Endothelial cell (in vitro differentiated cells): ENCODE measurements around the gene NDC1. TPM values are rescaled to one million over a fixed set of nuclear protein-coding genes. Genes with fewer than 3 reads are reported as not detected.
"Not testable (repeated sequence)": the region's sequence is repeated elsewhere in the genome, so short reads cannot be mapped to it uniquely, and the experiment has no call there.

ENCODE experiments used
- DNase-seq: peaks from one replicate; pipeline ENCODE4 v3.0.0; 2021; ENCODE audit warnings: low spot score
- H3K27ac Mint-ChIP-seq: one replicate; pipeline ENCODE4 v1.8.0; 2021; ENCODE audit warnings: mixed read lengths, inconsistent platforms; ENCODE audit not compliant: unreplicated experiment
- H3K27me3 Mint-ChIP-seq: one replicate; pipeline ENCODE4 v1.8.0; 2021; ENCODE audit warnings: mild to moderate bottlenecking, moderate library complexity, mixed read lengths, inconsistent platforms; ENCODE audit not compliant: unreplicated experiment
- H3K36me3 Mint-ChIP-seq: one replicate; pipeline ENCODE4 v1.8.0; 2021; ENCODE audit warnings: mild to moderate bottlenecking, low read depth, mixed read lengths, inconsistent platforms; ENCODE audit not compliant: unreplicated experiment
- H3K4me1 Mint-ChIP-seq: one replicate; pipeline ENCODE4 v1.8.0; 2021; ENCODE audit warnings: mild to moderate bottlenecking, mixed read lengths, inconsistent platforms; ENCODE audit not compliant: unreplicated experiment
- H3K4me3 Mint-ChIP-seq: one replicate; pipeline ENCODE4 v1.8.0; 2021; ENCODE audit warnings: mild to moderate bottlenecking, mixed read lengths, inconsistent platforms; ENCODE audit not compliant: unreplicated experiment
- H3K9me3 Mint-ChIP-seq: one replicate; pipeline ENCODE4 v1.8.0; 2021; ENCODE audit warnings: mixed read lengths, inconsistent platforms; ENCODE audit not compliant: unreplicated experiment
- total RNA-seq: library from RNA; stranded (reverse); fragmentation: NEBNext Ultra II Directional; extraction: Animal tissue kit (Norgen Biotek cat#: 25700); gene quantifications from one replicate; pipeline ENCODE4 v1.2.1, GENCODE V29; 2021; ENCODE audit not compliant: unreplicated experiment
- TF ChIP-seq, protein P1 (sequence below): fragments of 200-600 bp; sonication (generic); IDR thresholded peaks from one replicate; pipeline ENCODE4 v1.5.0; 2021; ENCODE audit warnings: antibody characterized with exemption; ENCODE audit not compliant: unreplicated experiment

Gene NDC1
- total RNA-seq, 1 donor from 2014 or later, result 13.3 TPM

DNA sequence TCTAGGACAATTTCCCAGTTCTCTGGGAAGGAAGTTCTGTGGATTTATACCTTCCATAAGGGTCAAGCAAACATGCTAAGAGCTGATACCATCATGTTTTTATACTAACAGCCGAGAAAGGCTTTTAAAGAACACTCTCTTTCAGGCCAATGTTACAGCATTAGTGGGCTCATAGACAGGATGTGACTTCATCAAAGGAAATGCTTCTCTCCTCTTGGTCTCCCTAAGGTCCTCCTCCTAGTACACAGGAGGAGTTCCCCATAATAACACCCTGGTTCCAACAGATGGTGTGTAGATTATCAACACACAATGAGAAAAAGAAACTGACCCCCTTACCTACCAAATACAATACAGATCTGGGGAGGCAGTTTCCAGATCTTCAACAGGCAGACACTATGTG, 72.4 kb downstream of the NDC1 start:
- peak overlapping the region; percentile 70 for H3K27ac Mint-ChIP-seq
- peaks cover 10% of the 10 kb centered on the region for H3K4me1 Mint-ChIP-seq
- no peaks in the 10 kb centered on the region for H3K36me3 Mint-ChIP-seq
- TF ChIP-seq, protein P1, sequence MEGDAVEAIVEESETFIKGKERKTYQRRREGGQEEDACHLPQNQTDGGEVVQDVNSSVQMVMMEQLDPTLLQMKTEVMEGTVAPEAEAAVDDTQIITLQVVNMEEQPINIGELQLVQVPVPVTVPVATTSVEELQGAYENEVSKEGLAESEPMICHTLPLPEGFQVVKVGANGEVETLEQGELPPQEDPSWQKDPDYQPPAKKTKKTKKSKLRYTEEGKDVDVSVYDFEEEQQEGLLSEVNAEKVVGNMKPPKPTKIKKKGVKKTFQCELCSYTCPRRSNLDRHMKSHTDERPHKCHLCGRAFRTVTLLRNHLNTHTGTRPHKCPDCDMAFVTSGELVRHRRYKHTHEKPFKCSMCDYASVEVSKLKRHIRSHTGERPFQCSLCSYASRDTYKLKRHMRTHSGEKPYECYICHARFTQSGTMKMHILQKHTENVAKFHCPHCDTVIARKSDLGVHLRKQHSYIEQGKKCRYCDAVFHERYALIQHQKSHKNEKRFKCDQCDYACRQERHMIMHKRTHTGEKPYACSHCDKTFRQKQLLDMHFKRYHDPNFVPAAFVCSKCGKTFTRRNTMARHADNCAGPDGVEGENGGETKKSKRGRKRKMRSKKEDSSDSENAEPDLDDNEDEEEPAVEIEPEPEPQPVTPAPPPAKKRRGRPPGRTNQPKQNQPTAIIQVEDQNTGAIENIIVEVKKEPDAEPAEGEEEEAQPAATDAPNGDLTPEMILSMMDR, result no peak
- H3K27me3 Mint-ChIP-seq, result no peaks in the 10 kb centered on the region
- DNase-seq, result no peak
- H3K9me3 Mint-ChIP-seq, result no peaks in the 10 kb centered on the region
- H3K4me3 Mint-ChIP-seq, result no peak overlapping the region

DNA sequence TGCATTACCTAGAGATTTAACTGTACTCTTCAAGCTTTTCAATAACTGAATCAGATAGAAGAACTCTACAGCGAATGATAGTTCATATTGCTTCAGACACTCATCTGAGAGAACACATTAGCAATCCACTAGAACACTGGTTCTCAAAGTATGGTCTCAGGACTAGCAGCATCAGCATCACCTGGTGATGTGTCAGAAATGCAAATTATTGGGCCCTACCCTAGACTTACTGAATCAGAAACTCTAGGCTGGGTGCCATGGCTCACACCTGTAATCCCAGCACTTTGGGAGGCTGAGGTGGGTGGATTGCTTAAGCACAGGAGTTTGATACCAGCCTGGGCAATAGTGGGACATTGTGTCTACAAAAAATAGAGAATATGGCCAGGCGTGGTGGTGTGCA, 74.2 kb downstream of the NDC1 start:
- Mint-ChIP-seq H3K27me3 (no peaks in the 10 kb centered on the region), H3K4me1 (peaks cover 10% of the 10 kb centered on the region), H3K9me3 (no peaks in the 10 kb centered on the region), H3K4me3 (no peak overlapping the region), H3K27ac (no peak overlapping the region), H3K36me3 (peaks cover 5% of the 10 kb centered on the region)
- TF ChIP-seq, protein P1, result no peak
- DNase-seq, result no peak

DNA sequence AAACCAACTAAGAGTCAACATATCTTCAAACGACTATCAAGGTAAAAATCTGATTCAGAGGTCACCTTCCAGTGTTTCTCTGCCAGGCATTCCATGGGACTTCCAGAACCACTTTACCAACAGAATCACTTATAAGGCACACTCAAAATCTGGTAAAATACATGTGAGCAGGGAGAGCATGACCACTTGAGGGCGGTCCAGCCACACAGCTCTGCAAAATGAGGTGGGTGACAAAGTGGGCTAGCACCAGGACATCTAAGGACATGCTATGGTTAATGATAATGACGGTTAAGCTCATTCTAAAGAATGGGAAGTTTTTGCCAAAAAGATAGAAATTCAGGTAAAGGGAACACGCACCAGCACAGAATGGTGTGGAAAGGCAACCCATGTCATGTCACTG, 74.6 kb downstream of the NDC1 start:
- TF ChIP-seq, protein P1, result no peak
- DNase-seq, result no peak
- H3K9me3 Mint-ChIP-seq, result no peaks in the 10 kb centered on the region

DNA sequence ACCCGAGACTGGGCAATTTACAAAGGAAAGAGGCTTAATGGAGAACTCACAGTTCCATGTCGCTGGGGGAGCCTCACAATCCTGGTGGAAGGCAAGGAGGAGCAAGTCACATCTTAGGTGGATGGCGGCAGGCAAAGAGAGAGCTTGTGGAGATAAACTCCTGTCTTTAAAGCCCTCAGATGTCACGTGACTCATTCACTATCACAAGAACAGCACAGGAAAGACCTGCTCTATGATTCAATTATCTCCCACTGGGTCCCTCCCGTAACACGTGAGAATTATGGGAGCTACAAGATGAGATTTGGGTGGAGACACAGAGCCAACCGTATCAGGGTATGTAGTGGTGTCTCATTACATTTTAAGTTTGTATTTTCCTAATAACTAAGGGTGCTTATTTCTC, 77.6 kb downstream of the NDC1 start:
- DNase-seq, H3K27me3 Mint-ChIP-seq, H3K9me3 Mint-ChIP-seq, H3K4me3 Mint-ChIP-seq, H3K4me1 Mint-ChIP-seq, H3K27ac Mint-ChIP-seq, H3K36me3 Mint-ChIP-seq: not testable (repeated sequence)

More for the DNA sequence above, 74.6 kb downstream of the NDC1 start:
- no peak overlapping the region for H3K4me3 Mint-ChIP-seq
- peaks cover 5% of the 10 kb centered on the region for H3K36me3 Mint-ChIP-seq
- peaks cover 10% of the 10 kb centered on the region for H3K4me1 Mint-ChIP-seq
- no peak overlapping the region for H3K27ac Mint-ChIP-seq
- H3K27me3 Mint-ChIP-seq, result no peaks in the 10 kb centered on the region

DNA sequence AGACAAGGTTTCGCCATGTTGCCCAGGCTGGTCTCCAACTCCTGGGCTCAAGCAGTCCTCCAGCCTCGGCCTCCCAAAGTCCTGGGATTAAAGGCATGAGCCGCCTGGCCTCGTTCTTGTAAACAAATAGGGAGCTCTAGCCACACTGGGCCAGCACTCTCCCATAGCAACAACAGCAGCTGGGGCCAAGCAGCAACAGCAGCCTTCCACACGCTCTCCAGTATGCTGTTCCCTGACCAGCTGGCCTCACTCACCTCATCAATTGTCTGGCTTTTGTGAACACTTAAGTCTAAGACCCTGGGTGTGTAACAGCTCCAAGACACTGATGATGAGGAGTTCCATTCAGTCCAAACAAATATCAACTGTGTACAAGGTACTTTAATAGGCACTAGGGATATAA, 82.2 kb downstream of the NDC1 start:
- Mint-ChIP-seq H3K4me3 (no peak overlapping the region), H3K27me3 (peaks cover 2% of the 10 kb centered on the region), H3K36me3 (peaks cover 5% of the 10 kb centered on the region), H3K4me1 (no peaks in the 10 kb centered on the region), H3K9me3 (no peaks in the 10 kb centered on the region), H3K27ac (no peak overlapping the region)
- TF ChIP-seq, protein P1, result no peak
- no peak for DNase-seq
